Stomach (tissue), 4 donors: ENCODE results near the gene TMEM141.

Source experiments
- CTCF ChIP-seq, 7 experiments: fragments of 450-650 bp in 4 of 7; fragments of 200-600 bp in 3 of 7; sonication (generic) in 3 of 7; IDR thresholded peaks; one replicate each; pipeline ENCODE4 v1.5.1; 2016 to 2019; ENCODE audit warnings: antibody characterized with exemption in 7 of 7, control low read depth in 2 of 7, mild to moderate bottlenecking in 1 of 7
- EP300 ChIP-seq: sonication (generic); formaldehyde crosslinking; IDR thresholded peaks from one replicate; pipeline ENCODE4 v1.6.1; 2017; ENCODE audit warnings: antibody characterized with exemption

DNA sequence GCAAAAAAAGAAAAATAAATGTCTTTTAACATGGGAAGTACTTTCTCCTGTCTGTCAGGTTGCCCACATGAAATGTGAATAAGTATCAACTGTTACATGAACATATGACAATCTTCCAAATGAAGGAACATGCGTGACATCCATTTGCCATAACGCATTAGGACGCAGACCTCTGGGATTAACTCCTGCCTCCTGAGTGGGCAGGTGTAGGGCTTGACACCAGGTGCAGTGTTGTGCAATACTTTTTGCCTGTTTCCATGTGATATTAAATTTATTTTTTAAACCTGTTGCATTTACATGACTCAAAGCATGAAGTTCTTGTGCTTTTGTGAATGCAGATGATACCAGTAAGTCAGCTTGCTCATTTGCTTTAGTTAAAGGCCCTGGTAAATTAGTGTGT, 8.7 kb upstream of the TMEM141 start:
- no peak for TF ChIP-seq CTCF (IDR thresholded peaks at IDR 0.05)
- TF ChIP-seq EP300, result no peak
